DND-41 (cell line): Measurements from ENCODE around the gene CFAP299.
"Not testable (repeated sequence)": the region's sequence is repeated elsewhere in the genome, so short reads cannot be mapped to it uniquely, and the experiment has no call there.

Experiments
- ATAC-seq: fragments of 200-7000 bp; cut with Tn5 transposase; 3 replicates; pipeline ENCODE4 v1.9.1; 2021; ENCODE audit warnings: low read depth; ENCODE audit not compliant: insufficient read depth
- DNase-seq: peaks from one replicate; pipeline ENCODE4 v3.0.0-alpha.2; 2020
- H2AFZ ChIP-seq: 2 replicates; pipeline ENCODE4 v1.6.0; 2012; ENCODE audit warnings: low read depth, low read length
- H3K27ac ChIP-seq: 2 replicates; pipeline ENCODE4 v1.5.1; 2012; ENCODE audit warnings: low read length, inconsistent platforms
- H3K27me3 ChIP-seq: fragments of 200-600 bp; sonication (generic); 2 replicates; pipeline ENCODE4 v1.6.0; 2012; ENCODE audit warnings: low read length, mild to moderate bottlenecking, inconsistent platforms; ENCODE audit not compliant: insufficient read depth, poor library complexity
- H3K36me3 ChIP-seq: 2 replicates; pipeline ENCODE4 v1.5.1; 2012; ENCODE audit warnings: low read length, inconsistent platforms; ENCODE audit not compliant: insufficient read depth
- H3K4me1 ChIP-seq: 2 replicates; pipeline ENCODE4 v1.5.1; 2012; ENCODE audit warnings: mild to moderate bottlenecking, low read length; ENCODE audit not compliant: insufficient read depth
- H3K4me2 ChIP-seq: 2 replicates; pipeline ENCODE4 v1.6.0; 2012; ENCODE audit warnings: mild to moderate bottlenecking, moderate library complexity, low read length, inconsistent platforms; ENCODE audit not compliant: insufficient read depth
- H3K4me3 ChIP-seq, 2 experiments: fragments of 200-600 bp in 1 of 2; shearing (Covaris generic) in 1 of 2; 2 replicates each; pipeline ENCODE4 v1.5.1; 2012 to 2016; ENCODE audit warnings: inconsistent platforms in 2 of 2, low read length in 2 of 2, mild to moderate bottlenecking in 2 of 2, low read depth in 1 of 2, moderate library complexity in 1 of 2
- H3K79me2 ChIP-seq: 2 replicates; pipeline ENCODE4 v1.6.0; 2012; ENCODE audit warnings: low read length, inconsistent platforms; ENCODE audit not compliant: insufficient read depth
- H3K9ac ChIP-seq: 2 replicates; pipeline ENCODE4 v1.6.0; 2012; ENCODE audit warnings: low read depth, mild to moderate bottlenecking, inconsistent platforms, low read length, moderate library complexity
- H3K9me3 ChIP-seq: 2 replicates; pipeline ENCODE4 v1.5.1; 2012; ENCODE audit warnings: low read length, moderate library complexity, mild to moderate bottlenecking, inconsistent platforms; ENCODE audit not compliant: insufficient read depth, severe bottlenecking
- H4K20me1 ChIP-seq: 2 replicates; pipeline ENCODE4 v1.6.0; 2012; ENCODE audit warnings: low read length; ENCODE audit not compliant: insufficient read depth
- CTCF ChIP-seq: IDR thresholded peaks from 2 replicates; pipeline ENCODE4 v1.5.1; 2012; ENCODE audit warnings: borderline replicate concordance, low read length, moderate library complexity, mild to moderate bottlenecking; ENCODE audit not compliant: poor library complexity, severe bottlenecking; ENCODE audit errors: extremely low read depth
- EZH2 ChIP-seq: IDR thresholded peaks from 3 replicates; pipeline ENCODE4 v1.6.1; 2012; ENCODE audit warnings: borderline replicate concordance, low read depth, mild to moderate bottlenecking, moderate library complexity, low read length, inconsistent platforms; ENCODE audit not compliant: severe bottlenecking

Gene CFAP299

GRCh38 chr4:80732010-80732409 is 396.5 kb downstream of the CFAP299 start:
- H3K9ac ChIP-seq, result no peak overlapping the region
- H3K79me2 ChIP-seq, result no peaks in the 10 kb centered on the region
- H3K36me3 ChIP-seq, result no peaks in the 10 kb centered on the region
- no peak overlapping the region for H3K27ac ChIP-seq
- TF ChIP-seq EZH2 (no peak), CTCF (no peak)
- H4K20me1 ChIP-seq, result no peaks in the 10 kb centered on the region
- no peak overlapping the region for H2AFZ ChIP-seq
- H3K9me3 ChIP-seq, result no peaks in the 10 kb centered on the region
- no peak for DNase-seq
- no peak overlapping the region for H3K4me3 ChIP-seq
- ATAC-seq, result no peak
- no peaks in the 10 kb centered on the region for H3K4me1 ChIP-seq
- H3K27me3 ChIP-seq, result peaks cover 4% of the 10 kb centered on the region
- no peak overlapping the region for H3K4me2 ChIP-seq

GRCh38 chr4:80740375-80740774 is 404.8 kb downstream of the CFAP299 start:
- no peak overlapping the region for H3K4me2 ChIP-seq
- no peaks in the 10 kb centered on the region for H3K79me2 ChIP-seq
- no peak overlapping the region for H3K4me3 ChIP-seq
- no peaks in the 10 kb centered on the region for H3K4me1 ChIP-seq
- no peak overlapping the region for H3K9ac ChIP-seq
- ATAC-seq (no peak), DNase-seq (no peak)
- no peak overlapping the region for H3K27ac ChIP-seq
- TF ChIP-seq EZH2 (no peak), CTCF (no peak)
- no peak overlapping the region for H2AFZ ChIP-seq
- H3K36me3 ChIP-seq, result no peaks in the 10 kb centered on the region
- H3K9me3 ChIP-seq, result no peaks in the 10 kb centered on the region
- H3K27me3 ChIP-seq, result no peaks in the 10 kb centered on the region
- no peaks in the 10 kb centered on the region for H4K20me1 ChIP-seq

DNA sequence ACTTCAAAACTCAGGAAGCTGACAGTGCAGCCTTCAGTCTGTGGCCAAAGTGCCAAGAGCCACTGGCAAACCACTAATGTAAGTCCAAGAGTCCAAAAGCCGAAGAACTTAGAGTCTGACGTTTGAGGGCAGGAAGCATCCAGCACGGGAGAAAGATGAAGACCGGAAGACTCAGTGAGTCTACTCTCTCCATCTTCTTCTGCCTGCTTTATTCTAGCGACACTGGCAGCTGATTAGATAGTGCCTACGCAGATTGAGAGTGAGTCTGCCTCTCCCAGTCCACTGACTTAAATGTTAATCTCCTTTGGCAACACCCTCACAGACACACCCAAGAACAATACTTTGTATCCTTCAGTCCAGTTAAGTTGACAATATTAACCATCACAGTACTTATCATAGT is 414.0 kb downstream of the CFAP299 start:
- not testable (repeated sequence) for H4K20me1 ChIP-seq, H3K4me1 ChIP-seq, H3K4me2 ChIP-seq, DNase-seq, H3K27me3 ChIP-seq, H3K9ac ChIP-seq, H2AFZ ChIP-seq, H3K9me3 ChIP-seq, H3K79me2 ChIP-seq, H3K27ac ChIP-seq, H3K36me3 ChIP-seq, ATAC-seq, H3K4me3 ChIP-seq

DNA sequence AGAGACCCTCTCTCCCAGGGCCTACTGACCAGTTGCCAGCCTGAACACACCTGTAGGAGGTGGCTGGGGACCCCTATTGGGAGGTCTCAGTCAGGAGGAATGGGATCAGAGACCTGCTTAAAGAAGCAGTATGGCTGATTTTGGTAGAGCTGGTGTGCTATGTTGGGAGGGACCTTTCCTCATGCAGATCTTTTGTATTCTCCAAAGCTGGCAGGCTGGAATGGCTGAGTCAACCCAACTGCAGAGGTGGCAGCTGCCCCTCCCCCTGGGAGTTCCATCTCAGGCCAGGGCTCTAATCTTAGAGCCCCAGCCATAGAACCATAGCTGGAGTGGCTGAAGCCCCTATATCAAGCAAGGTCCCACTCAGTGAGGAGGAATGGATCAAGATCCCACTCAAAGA is 415.7 kb downstream of the CFAP299 start:
- no peak overlapping the region for H3K9ac ChIP-seq
- ATAC-seq (no peak), DNase-seq (no peak)
- no peaks in the 10 kb centered on the region for H3K4me1 ChIP-seq
- H3K9me3 ChIP-seq, result no peaks in the 10 kb centered on the region
- no peaks in the 10 kb centered on the region for H3K36me3 ChIP-seq
- H2AFZ ChIP-seq, result no peak overlapping the region
- H3K4me2 ChIP-seq, result no peak overlapping the region
- H3K27me3 ChIP-seq, result no peaks in the 10 kb centered on the region
- no peak overlapping the region for H3K4me3 ChIP-seq
- no peaks in the 10 kb centered on the region for H3K79me2 ChIP-seq
- TF ChIP-seq EZH2, result no peak
- TF ChIP-seq CTCF, result no peak
- H3K27ac ChIP-seq, result no peak overlapping the region
- no peaks in the 10 kb centered on the region for H4K20me1 ChIP-seq
